ENCODE results near the gene MEX3A.

The MEX3A gene

DNA sequence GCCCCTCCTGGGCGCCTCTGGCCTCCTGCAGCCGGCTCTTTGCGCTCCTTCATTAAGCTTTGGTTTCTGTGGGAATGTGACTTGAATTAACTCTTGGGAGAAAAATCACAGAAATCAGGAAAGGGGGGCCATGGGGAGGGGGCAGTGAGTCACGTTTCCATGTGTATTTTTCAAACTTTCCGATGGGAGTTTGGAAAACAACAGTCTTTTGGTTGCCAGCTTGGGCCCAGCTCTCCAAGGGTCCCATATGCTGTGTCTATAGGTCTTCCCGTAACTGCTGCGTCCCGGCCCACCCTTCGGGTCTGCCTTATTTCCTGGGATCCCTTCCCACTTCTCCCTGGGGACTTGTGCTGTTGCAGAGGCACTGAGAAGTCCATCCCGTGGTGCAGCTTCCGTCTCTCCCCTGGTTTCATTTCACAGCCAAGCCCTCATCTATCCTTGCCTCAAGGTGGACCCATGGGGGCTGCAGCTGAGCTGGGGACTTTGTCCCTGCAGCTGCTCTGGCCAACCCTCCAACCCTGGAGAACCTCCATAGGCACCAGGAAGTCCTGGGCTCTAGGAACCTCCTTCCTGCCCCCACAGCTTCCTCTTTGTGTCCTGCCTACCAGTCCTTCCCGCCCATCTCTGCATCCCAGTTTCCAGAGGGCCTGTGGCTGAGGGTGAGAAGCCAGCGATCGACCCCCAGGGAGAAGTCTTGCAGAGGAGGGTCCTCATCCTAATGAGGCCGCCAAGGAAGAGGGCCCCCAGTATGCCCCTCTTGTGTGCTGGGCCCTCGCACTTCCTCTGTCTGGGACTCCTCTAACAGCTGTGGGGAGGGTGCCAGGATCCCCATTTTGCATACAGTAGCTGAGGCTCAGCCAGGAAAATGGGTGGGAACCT is 20.6 kb upstream of the MEX3A start:
- no peak for DNase-seq (ENCODE audit: low read depth)

DNA sequence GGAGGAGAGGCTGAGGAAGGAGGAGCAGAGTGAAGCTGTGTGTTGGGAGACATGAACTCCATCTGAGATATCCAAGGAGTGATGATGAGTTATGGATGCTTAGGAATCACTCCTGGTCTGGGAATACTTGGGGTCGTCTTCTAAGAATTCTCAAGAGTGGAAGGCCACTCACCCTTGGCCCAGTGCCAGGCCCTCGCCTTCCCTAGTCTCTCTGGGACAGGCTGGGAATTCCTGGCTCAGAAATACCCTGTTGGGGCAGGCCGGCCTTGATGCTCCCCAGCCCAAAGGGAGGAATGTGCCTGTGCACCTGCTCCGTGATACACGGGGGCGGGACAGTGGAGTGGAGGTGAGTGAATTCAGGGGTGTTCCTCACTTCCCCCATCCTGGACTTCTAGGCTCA is 19.6 kb upstream of the MEX3A start:
- no peak for DNase-seq (ENCODE audit: low read depth)

GRCh38 chr1:156100205-156100995 is 18.1 kb upstream of the MEX3A start:
- no peak for DNase-seq (ENCODE audit: low read depth)

DNA sequence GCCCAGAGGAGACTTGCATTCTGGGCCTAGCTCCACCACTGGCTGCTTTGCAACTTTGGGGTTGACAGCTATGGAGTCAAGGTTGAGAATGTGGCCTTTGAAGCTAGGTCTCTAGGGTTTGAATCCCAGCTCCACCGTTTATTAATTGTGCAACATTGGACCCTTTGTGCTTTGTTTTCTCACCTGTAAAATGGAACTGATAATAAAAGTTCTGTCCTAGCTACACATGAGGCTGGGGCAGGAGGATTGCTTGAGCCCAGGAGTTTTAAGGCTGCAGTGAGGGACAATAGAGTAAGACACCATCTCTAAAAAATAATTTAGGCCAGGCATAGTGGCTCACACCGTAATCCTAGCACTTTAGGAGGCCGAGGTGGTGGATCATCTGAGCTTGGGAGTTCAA is 17.0 kb upstream of the MEX3A start:
- no peak for DNase-seq (ENCODE audit: low read depth)

DNA sequence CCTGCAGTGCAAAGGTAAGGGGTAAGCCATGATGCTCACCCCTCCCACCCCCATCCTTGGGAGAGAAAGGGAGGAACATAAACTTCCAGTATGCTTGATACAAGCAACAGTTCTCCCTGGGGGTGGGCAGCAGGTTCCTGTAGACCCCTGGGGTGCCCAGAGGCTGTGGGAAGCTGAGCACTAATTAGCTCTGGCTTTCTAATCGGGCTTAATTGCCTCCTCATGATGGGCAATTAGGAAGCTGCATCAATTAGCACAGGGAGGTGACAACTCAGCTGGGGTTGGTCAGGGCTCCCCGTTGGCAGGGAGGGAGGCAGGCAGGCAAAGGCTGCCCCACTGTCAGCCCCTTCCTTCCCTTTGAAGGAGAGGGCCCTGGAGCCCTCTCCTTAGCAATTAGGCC is 16.5 kb upstream of the MEX3A start:
- DNase-seq (ENCODE audit: low read depth) = no peak

GRCh38 chr1:156097499-156098178 is 15.4 kb upstream of the MEX3A start:
- no peak for DNase-seq (ENCODE audit: low read depth)

GRCh38 chr1:156096640-156097391 is 14.6 kb upstream of the MEX3A start:
- DNase-seq (ENCODE audit: low read depth) = peak; percentile 75

- no peak for DNase-seq (ENCODE audit: low read depth)
Observed at GRCh38 chr1:156095906-156096508, 13.7 kb upstream of the MEX3A start.

- no peak for DNase-seq (ENCODE audit: low read depth)
Observed at GRCh38 chr1:156091610-156092009, 9.3 kb upstream of the MEX3A start.

DNA sequence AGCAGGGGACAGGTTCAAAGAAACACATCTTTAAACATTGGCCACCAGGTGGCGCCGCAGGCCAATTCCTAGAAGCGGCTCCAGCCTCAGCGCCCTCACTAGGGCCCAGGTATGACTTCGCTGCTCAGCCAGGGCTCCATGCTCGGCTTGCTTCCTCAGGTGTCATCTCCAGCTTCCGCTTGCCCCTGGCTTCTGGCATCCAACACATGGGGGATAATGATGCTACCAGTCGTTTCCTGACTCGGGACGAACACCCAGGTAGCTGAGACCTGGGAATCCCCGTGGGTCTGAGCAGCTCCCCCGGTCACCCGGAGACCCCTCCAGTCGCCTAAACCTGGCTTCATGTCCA is 8.5 kb upstream of the MEX3A start:
- DNase-seq (ENCODE audit: low read depth) = peak; percentile 80

DNA sequence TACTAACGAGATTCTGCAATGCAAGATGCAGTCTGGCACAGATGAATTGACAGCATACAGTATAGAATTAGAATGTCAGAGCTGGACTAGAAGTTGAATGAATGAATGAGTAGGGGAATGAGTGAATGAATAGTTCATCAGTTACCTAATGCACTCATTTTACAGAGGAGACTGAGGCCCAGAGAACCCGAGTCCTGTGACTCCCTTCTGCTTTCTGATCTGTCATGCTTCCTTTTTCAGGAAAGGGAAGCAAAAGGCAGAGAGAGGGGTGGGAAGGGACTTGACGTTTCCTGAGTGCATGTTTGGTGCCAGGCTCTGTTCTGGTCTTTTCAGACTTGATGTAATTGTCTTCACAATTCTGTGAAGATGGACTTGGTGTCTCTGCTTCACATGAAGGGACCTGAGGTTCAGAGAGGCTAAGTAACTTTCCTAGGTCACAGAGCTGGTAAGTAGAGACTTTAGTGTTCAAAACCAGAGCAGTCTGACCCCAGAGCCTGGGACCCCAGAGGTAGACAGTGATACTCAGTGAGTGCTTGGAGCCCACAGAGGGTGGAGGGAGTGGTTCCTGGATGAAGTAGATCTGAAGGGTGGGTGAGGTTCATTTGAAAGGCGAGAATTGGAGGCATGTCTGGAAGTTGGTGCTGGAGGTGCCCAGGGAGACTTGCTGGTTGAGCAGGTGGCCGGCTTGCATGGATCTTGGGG is 8.0 kb upstream of the MEX3A start:
- no peak for DNase-seq (ENCODE audit: low read depth)

DNA sequence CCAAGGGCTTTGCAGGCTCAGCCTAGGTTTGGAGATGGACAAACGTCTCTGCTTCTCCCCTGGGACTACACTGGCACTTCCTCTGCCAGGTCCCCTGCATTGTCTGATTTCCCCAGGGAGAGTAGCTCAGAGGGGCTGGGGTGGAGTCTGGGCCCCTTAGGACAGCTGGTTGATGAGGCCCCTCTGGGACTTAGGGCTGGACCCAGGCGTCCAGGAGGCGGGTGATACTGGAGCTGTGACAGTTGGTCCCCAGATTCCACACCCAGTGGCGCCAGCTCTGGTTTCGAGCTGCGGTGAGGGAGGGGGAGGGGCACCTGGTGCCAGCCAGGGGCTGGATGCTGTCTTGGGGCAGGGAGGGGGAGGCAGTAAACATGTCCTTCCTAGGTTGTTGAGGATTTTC is 7.4 kb upstream of the MEX3A start:
- no peak for DNase-seq (ENCODE audit: low read depth)

DNA sequence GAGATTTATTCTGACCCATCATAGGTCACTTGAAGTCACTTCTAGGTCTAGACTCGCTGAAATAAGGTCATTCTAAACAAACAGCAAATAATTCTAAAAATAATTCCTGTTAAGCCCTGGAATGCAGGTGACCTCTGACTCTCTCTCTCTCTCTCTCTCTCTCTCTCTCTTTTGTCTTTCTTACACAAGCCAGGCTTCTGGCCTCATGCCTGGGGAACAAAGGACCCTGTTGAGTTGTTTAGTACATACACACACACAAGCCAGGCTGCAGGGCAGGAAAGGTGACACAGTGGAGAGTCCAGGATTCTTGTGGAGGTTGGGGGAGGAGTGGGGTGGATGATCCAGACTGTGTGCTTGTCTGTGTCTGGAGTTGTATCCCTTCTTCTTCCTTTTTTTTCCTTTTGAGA is 4.0 kb upstream of the MEX3A start:
- no peak for DNase-seq (ENCODE audit: low read depth)

GRCh38 chr1:156083800-156084790 is 1.8 kb upstream of the MEX3A start:
- DNase-seq (ENCODE audit: low read depth) = no peak

- DNase-seq (ENCODE audit: low read depth) = no peak
Observed at GRCh38 chr1:156081917-156082308, 352 bp downstream of the MEX3A start.

DNA sequence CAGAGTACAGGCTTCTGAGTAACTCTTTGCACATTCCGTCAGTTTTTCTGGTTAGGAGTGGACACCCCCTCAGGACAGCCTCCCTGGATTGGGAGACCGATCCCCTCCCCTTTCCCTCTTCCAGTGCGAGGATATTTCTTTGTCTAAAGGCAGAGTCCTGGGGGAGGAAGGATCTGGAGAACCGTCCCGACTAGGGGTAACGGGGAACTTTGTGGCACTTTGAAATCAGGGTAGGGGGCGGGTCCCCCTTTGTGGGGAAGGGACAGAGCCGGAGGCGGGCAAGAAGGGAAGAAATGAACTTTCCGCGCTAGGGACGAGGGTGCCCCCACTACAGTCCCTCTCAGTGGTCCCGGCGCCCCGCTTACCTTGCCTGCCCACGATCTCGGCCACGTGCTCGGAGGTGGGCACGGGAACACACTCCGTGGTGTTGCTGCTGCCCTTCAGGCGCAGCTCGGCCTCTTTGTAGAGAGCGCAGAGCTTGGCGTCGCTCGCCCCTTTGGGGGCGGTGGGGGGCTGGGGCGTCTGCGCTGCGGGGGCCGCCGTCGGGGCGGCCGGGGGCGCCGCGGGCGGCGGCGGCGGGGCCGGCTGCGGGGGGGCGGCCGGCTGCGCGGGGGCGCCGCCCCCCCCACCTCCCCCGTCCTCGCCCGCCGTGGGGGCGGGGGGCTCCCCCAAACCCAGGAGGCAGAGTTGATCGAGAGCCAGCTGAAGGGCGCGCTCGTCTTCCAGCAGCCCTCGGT is 917 bp downstream of the MEX3A start:
- no peak for DNase-seq (ENCODE audit: low read depth)

DNA sequence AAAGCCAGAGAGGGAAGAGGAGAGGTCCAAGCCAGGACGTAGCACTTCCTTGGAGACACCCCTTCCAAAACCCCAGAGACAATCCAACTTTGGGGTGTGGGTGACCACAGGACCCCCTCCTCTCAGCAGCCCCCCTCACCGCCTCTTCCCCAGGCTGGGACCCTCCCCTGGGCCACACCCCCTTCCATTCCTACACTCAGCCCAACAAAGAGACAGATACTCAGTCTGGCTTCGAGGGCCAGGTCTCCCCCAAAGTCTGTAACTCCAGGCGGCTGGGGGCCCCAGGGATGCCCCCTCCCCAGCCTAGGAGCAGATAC is 1.4 kb downstream of the MEX3A start:
- DNase-seq (ENCODE audit: low read depth) = no peak

- DNase-seq (ENCODE audit: low read depth) = no peak
Observed at GRCh38 chr1:156080241-156080862, 1.9 kb downstream of the MEX3A start.

DNA sequence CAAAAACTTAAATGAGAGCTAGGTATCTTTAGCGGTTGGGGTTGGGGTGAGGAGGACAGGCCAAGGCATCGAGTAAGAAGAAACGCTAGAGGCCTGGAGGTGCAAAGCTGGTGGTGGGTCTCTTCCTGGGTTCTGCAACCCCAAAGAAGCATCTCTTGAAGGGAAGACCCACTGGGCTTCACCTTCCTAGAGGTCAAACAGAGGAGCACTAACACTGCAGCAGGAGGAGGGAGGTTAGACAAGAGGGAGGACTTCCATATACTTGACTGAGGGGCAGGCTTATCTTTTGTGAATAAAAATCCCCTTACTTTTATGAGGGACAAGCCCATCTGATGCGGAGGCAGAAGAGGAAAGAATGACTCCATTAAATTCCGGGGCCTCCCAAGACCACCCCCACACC is 2.5 kb downstream of the MEX3A start:
- DNase-seq (ENCODE audit: low read depth) = no peak

Data from activated T-helper 1 cell treated with Interleukin-2 at 50 U/mL for 16 hours (primary cell).